ENCODE data around the gene PRTFDC1.

PRTFDC1 gene

DNA sequence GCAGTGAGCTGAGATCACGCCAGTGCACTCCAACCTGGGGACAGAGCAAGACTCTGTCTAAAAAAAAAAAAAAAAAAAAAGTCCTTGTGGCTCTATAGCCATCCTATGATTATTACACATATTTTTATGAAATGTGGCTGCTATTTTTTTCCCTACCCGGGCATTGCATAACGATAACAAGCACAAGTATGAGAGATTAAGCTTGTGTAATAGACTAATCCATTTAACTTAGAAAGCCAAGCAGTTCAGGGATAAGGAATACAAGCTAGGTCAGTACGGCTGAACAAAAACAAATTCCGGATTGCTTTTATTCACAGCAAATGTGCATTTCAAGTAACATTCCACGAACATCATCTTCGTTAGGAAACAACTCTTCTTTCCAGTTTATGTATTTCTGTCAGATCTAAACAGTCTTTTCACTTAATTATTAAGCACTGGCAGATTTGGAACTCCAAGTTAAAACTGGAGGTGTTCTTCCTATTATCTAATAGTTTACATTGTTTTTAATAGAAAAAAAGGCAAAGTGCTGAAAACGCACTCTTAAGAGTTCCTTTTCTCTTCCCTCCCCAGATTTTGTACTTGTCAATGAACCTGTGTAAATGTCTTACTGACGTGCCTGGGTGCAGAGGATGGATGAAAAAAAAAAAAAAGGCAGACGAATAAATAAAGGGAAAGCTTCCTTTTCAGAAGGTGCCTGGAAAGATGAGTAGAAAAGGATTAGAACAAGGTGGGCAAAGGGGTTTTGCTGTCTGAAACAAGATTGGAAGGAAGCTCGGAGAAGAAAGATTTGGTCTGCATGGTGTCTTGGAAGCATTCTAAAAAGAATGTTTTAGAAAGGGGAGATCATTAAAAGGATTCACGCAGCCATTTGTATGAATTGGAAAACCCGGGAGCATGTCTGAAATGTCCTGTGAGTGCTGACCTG is 81.1 kb downstream of the PRTFDC1 start:
- peaks cover 5% of the 10 kb centered on the region for H3K36me3 Mint-ChIP-seq (ENCODE audit: low read depth)
- peaks cover 10% of the 10 kb centered on the region for H3K9me3 Mint-ChIP-seq
- H3K4me3 Mint-ChIP-seq = no peak overlapping the region
- peaks cover 17% of the 10 kb centered on the region for H3K4me1 Mint-ChIP-seq (ENCODE audit: low read depth)
- H3K27ac Mint-ChIP-seq = no peak overlapping the region
- no peak for DNase-seq
- H3K27me3 Mint-ChIP-seq = no peaks in the 10 kb centered on the region

DNA sequence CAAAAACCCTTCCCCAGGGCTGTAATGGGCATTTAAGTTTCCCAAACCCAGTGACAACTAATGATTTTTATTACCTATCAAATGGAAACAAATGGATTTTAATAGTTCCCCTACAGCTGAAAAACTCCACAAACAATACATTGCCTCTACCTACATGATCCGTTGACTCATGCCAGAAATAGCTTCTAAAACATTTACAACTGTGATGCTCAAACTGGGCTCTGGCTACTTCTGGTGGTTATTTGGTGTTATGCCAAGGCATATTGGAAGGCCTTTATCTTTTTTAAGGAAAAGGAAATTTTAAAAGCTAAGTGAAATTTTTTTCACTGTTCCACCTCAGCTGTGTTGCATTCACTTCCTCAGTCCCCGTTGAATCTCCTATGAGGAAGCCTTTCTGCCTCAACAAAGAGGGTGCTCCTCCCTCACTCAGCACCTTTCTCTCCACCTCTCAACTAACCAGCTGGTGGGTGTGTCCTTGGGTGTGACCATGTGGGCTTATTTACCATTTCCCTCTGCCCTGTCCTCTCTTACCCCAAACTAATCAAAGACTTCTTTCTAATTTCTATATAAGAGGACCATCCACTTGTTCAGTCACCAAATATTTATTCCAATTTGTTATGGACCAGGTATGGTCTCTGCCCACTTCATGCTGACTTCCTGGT is 82.9 kb downstream of the PRTFDC1 start:
- Mint-ChIP-seq H3K4me1 (ENCODE audit: low read depth) (peaks cover 27% of the 10 kb centered on the region), H3K27me3 (no peaks in the 10 kb centered on the region)
- no peak for DNase-seq

DNA sequence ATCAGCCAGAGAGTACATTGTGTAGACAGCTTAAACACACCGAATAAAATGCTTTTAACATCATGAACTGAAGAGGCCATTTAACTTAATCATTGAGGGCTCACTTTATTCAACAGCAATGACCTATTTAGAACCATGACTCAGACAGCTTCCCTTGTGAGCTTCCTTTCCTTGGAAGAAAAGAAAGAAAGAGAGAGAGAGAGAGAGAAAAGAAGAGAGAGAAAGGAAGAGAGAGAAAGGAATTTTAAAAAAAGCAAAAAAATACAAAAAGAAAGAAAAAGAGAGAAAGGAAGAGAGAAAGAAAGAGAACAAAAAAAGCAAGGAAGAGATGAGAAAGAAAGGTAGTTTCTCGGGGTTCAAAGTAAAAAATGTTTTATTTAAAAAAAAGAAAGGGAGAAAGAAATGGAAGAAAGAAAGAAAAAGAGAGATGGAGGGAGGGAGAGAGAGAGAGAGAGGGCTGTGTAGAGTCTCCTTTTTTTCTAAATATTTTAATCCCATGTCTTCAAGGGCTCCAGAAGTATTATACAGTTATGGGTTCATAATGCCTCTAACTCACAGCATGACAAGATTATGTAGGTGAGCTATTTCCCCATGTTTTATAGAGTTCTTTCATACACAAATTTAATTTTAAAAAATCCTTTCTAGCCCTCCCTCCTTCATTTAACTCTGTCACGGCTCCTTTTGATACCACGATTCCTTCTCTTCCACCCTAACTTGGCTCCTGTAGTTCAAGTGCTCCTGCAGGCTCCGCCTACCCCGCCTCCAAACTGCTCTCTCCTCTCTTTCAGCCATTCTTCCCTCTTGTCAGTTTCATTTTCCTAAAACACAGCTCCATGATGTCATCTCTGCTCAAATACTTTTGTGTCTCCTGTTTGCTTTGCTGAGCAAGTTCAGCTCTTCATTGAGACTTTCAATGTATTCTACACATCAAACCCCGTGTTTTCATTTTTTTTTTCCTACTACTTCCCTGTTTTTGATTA is 85.5 kb downstream of the PRTFDC1 start:
- Mint-ChIP-seq H3K9me3 (peaks cover 5% of the 10 kb centered on the region), H3K4me1 (ENCODE audit: low read depth) (peaks cover 33% of the 10 kb centered on the region), H3K27ac (no peak overlapping the region), H3K36me3 (ENCODE audit: low read depth) (no peaks in the 10 kb centered on the region), H3K27me3 (no peaks in the 10 kb centered on the region), H3K4me3 (no peak overlapping the region)
- no peak for DNase-seq

More for the DNA sequence above, 82.9 kb downstream of the PRTFDC1 start:
- H3K9me3 Mint-ChIP-seq = peaks cover 5% of the 10 kb centered on the region
- peaks cover 2% of the 10 kb centered on the region for H3K36me3 Mint-ChIP-seq (ENCODE audit: low read depth)
- no peak overlapping the region for H3K27ac Mint-ChIP-seq
- no peak overlapping the region for H3K4me3 Mint-ChIP-seq

DNA sequence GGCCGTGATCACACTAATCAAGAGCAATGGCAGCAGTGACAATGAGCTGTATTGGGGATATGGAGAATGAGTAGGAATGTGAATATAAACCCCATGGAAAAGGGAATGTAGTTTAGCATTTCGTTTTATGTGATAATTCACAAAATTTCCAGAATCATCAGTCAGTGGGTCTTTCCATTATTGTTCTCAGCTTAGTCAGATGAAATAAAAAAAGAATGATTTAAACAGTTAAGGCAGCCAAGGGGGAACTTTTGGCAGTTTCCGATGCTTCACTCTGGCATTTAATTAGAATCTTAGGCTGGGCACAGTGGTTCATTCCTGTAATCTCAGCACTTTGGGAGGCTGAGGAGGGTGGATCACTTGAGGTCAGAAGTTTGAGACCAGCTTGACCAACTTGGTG is 86.6 kb downstream of the PRTFDC1 start:
- Mint-ChIP-seq H3K27ac (no peak overlapping the region), H3K4me3 (no peak overlapping the region), H3K27me3 (no peaks in the 10 kb centered on the region), H3K9me3 (peaks cover 5% of the 10 kb centered on the region), H3K4me1 (ENCODE audit: low read depth) (peaks cover 33% of the 10 kb centered on the region), H3K36me3 (ENCODE audit: low read depth) (no peaks in the 10 kb centered on the region)
- no peak for DNase-seq

DNA sequence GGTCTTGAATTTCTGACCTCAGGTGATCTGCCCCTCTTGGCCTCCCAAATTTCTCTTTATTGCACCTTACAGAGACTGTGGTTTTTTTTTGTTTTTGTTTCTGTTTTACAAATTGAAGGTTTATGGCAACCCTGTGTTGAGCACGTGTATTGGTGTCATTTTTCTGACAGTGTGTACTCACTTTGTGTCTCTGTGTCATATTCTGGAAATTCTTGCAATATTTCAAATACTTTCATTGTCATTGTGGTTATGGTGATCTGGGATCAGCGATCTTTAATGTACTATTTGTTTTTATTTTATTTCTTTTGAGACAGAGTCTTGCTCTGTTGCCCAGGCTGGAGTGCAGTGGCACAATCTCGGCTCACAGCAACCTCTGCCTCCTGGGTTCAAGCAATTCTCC is 89.8 kb downstream of the PRTFDC1 start:
- H3K4me3 Mint-ChIP-seq = no peak overlapping the region
- H3K4me1 Mint-ChIP-seq (ENCODE audit: low read depth) = peaks cover 28% of the 10 kb centered on the region
- DNase-seq = no peak
- no peaks in the 10 kb centered on the region for H3K36me3 Mint-ChIP-seq (ENCODE audit: low read depth)
- no peak overlapping the region for H3K27ac Mint-ChIP-seq
- peaks cover 5% of the 10 kb centered on the region for H3K9me3 Mint-ChIP-seq
- H3K27me3 Mint-ChIP-seq = no peaks in the 10 kb centered on the region

DNA sequence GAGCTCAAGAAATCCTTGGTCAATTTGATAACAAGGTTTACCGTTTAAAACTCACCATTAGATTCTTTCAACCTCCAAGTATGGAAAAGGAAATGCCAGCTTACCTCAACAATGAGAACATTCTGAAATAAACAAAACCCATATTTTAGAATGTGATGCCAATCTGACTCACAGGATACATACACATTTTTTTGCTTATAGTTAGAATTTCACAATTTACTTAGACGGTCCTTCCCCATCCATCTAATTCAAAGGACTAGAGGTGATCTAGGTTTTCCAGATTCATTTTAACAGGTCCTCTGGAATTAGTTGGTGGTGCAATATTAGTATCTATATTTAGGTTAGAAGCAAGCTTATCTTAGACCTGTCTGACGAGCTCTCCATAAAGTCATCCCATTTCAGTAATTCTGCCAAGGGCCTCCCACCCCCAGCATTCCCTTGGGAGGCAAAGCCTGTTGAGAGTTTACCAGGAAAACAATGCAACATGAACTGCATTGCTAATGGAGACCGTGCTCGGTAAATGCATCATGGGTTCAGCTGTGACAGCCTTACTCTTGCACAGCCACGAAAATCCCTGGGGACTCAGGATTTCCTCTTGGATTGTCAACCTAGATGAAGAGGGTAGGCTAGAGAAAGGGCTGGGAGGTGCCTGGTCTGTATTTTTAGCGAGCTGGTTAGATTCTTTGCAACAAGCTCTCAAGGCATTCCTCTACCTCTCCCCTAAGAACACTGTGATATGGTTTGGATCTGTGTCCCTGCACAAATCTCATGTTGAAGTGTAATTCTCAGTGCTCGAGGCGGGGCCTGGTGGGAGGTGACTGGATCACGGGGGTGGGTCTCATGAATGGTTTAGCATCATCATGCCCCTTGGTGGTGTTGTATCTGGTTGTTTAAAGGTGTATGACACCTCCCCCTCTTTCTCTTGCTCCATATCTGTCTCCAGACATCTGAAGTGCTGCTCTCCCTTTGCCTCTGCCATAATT is 93.8 kb downstream of the PRTFDC1 start:
- Mint-ChIP-seq H3K27ac (no peak overlapping the region), H3K9me3 (peaks cover 5% of the 10 kb centered on the region), H3K27me3 (no peaks in the 10 kb centered on the region), H3K4me3 (no peak overlapping the region), H3K4me1 (ENCODE audit: low read depth) (peaks cover 2% of the 10 kb centered on the region), H3K36me3 (ENCODE audit: low read depth) (no peaks in the 10 kb centered on the region)
- no peak for DNase-seq

DNA sequence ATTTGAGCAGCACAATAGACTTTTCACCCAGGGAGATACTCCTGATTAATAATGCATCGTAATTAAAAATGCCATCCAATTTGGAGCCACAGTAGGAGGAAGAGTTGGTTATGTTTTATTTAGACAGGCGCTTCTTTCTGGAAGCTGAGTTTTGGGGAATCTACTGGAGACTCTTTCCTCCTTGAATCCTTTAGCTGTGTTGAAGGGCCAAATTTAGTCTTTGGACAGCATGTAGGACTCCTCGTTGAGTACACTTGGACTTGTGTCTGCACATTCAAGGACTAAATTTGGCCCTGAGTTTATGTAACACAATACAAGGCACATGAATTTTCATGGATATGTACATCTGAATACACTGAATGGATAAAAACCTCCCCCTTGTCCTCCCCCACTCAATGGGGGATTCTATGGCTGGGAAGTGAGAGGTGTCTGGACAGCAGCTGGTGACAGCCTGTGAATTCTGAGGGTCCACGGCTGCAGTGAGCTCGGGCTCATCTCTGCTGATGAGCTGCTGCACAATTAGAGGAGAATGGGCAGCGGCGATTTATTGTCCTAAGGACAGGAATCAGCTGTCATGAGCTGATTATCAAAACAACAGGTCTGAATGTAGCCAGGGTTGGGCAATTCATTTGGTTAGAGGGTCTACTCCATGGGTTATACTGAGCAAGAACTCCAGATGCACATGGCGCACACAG is 95.2 kb downstream of the PRTFDC1 start:
- Mint-ChIP-seq H3K4me1 (ENCODE audit: low read depth) (no peaks in the 10 kb centered on the region), H3K4me3 (no peak overlapping the region), H3K36me3 (ENCODE audit: low read depth) (no peaks in the 10 kb centered on the region), H3K27ac (no peak overlapping the region), H3K9me3 (no peaks in the 10 kb centered on the region), H3K27me3 (no peaks in the 10 kb centered on the region)
- no peak for DNase-seq

DNA sequence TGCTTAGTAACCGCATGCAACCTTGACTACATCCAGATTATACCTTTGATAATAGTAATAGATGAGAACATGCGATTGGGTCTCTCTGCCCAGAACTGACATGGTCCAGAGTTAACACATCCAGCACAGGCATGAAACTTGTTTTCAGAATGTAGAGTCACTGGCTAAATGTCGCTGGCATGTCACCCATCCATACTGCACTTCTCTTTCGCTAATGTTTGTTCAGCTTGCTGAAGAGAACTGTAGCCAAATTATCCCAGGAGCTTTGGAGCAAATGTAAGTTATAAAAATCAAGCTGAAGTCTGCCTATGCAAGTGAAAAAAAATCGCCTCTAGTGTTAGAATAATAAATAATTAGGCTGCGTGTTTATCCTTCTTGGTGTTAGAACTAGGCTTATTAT is 98.2 kb downstream of the PRTFDC1 start:
- Mint-ChIP-seq H3K36me3 (ENCODE audit: low read depth) (no peaks in the 10 kb centered on the region), H3K27ac (no peak overlapping the region), H3K27me3 (no peaks in the 10 kb centered on the region), H3K4me3 (no peak overlapping the region), H3K9me3 (no peaks in the 10 kb centered on the region), H3K4me1 (ENCODE audit: low read depth) (peaks cover 8% of the 10 kb centered on the region)
- DNase-seq = no peak

DNA sequence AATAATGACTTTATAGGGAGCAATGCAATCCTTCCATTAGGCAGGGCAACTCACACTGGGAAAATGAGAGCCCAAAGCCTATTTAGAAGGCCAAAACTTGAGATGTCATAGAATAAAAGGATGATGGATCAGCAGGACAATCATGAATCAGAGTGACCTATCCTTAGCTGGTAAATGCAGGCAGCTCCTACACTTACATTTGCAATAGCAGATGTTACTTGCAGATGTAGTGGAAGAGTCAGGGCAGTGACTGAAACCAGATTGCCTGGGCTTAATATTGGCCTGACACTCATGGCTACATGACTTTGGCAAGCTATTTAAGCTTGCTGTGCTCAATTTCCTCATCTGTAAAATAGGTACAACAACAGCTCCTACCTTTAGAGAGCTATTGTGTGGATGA is 98.7 kb downstream of the PRTFDC1 start:
- Mint-ChIP-seq H3K4me3 (no peak overlapping the region), H3K27me3 (no peaks in the 10 kb centered on the region), H3K4me1 (ENCODE audit: low read depth) (peaks cover 8% of the 10 kb centered on the region), H3K27ac (no peak overlapping the region), H3K36me3 (ENCODE audit: low read depth) (no peaks in the 10 kb centered on the region), H3K9me3 (no peaks in the 10 kb centered on the region)
- DNase-seq = no peak

DNA sequence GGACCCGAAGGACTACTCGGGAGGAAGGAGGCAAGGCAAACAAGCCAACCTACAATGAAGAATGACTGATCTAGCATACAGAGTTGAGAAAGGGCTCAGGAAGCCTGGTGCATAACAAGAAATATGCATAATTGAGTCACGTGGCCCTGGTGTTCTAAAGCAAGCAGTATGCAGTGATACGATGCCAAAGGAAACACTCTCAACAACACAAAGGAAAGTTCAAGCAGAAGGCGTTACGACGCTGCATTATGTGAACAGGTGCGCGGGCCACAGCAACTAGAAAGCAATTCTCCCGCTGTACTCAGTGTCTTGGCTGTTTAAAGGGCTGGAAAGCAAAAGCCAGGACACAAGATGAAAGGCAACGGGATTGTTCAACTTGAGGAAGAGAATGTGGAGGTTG is 100.8 kb downstream of the PRTFDC1 start:
- Mint-ChIP-seq H3K27ac (no peak overlapping the region), H3K9me3 (no peaks in the 10 kb centered on the region), H3K27me3 (no peaks in the 10 kb centered on the region), H3K4me1 (ENCODE audit: low read depth) (peaks cover 8% of the 10 kb centered on the region), H3K36me3 (ENCODE audit: low read depth) (no peaks in the 10 kb centered on the region), H3K4me3 (no peak overlapping the region)
- DNase-seq = no peak

DNA sequence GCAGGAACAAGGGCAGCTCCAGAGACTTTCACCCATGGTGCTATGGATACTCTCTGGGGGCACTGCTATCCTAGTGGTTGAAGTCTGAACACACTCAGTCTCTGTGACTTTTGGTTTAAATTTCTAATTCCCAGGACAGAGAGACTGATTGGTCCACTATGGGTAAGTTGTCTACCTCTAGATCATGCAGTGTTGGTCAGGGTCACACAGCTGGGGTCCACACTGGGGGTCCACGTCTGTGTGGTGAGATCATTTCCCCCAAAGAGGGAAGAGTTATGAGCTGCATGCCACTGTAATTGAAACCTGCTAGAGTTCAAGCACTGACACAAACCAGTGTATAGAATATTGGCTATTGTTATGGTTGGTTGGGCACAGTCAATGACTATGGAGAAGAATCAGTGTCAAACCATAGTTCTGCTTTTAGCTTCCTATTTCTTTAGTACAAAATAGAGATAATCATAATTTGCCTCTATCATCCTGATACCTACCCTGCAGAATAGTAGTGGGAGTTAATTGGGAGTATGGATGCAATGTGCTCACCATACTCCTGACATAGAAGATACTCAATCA is 101.6 kb downstream of the PRTFDC1 start:
- Mint-ChIP-seq H3K4me3 (no peak overlapping the region), H3K27ac (no peak overlapping the region), H3K36me3 (ENCODE audit: low read depth) (no peaks in the 10 kb centered on the region), H3K4me1 (ENCODE audit: low read depth) (peaks cover 8% of the 10 kb centered on the region), H3K27me3 (no peaks in the 10 kb centered on the region), H3K9me3 (no peaks in the 10 kb centered on the region)
- DNase-seq = no peak

DNA sequence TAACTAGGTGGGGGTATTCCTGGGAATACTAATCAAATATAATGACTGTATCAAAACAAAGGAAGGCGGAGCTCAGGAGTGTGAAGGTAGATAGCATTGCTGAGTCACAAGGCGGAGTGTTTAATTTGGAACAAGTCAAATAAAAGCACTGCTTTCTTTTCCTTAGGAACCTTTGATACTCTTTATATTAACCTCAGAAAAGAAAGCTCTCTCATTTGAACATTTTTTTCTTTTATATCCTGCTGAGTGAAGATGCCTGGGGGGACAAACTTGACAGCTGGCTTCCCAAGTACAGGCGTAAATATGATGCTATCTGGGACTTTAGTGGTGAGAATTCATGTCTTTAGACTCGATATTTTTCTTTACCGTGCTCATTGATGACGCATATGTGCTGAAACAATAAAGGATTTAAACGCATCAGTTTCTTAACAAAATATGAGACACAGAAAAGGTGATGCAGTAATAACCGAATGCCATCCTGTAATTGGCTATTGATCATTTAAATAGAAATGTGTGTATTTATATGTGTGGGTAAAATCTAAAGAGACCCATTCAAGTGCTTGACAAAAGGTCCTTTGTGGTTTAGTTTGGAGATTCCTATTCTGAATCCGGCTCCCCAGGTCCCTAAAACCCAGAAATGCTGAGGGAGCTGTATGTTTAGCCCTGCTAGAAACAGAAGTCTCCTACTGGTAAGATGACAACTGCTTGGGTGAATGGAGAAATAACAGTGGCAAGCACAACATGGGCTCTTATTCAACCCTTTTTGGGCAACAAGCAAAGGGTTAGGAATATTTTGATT is 102.7 kb downstream of the PRTFDC1 start:
- Mint-ChIP-seq H3K27ac (no peak overlapping the region), H3K9me3 (no peaks in the 10 kb centered on the region), H3K36me3 (ENCODE audit: low read depth) (no peaks in the 10 kb centered on the region), H3K4me3 (no peak overlapping the region), H3K27me3 (no peaks in the 10 kb centered on the region), H3K4me1 (ENCODE audit: low read depth) (peaks cover 8% of the 10 kb centered on the region)
- no peak for DNase-seq
